Activated CD8-positive, alpha-beta T cell treated with anti-CD3 and anti-CD28 coated beads, Interleukin-2, amount 10 ng/mL, durations not matched to agents 7 days and 5 days (primary cell): ENCODE measurements around the gene PPP1R1A. TPM values are rescaled to one million over a fixed set of nuclear protein-coding genes. Genes with fewer than 3 reads are reported as not detected.

Experiments used
- total RNA-seq, 2 experiments: library from RNA; stranded (reverse); gene quantifications; one replicate each; pipeline ENCODE4 v1.2.3, GENCODE V29; 2021

Gene PPP1R1A
- total RNA-seq, 2 experiments from 2014 or later: not detected

Other genes starting within 250 kb of the PPP1R1A start
- gene GPR84, start 224.2 kb downstream of the PPP1R1A start, total RNA-seq: under 1 TPM; 0.32 to 0.57 TPM
- gene ZNF385A, start 203.9 kb downstream of the PPP1R1A start, total RNA-seq: under 1 TPM; 0.55 to 0.74 TPM
- 10 to 100 TPM; 65.0 to 69.1 TPM for gene ITGA5, start 169.4 kb downstream of the PPP1R1A start, total RNA-seq
- 10 to 100 TPM; 11.8 to 12.7 TPM for gene GTSF1, start 115.1 kb downstream of the PPP1R1A start, total RNA-seq
- 100 to 1,000 TPM; 141 to 143 TPM for gene NCKAP1L, start 90.9 kb downstream of the PPP1R1A start, total RNA-seq
- gene PDE1B, start 39.1 kb downstream of the PPP1R1A start, total RNA-seq: 1 to 10 TPM; 7.1 to 7.7 TPM
- not detected for gene LACRT, start 46.2 kb upstream of the PPP1R1A start, total RNA-seq
- not detected for gene DCD, start 59.7 kb upstream of the PPP1R1A start, total RNA-seq